K562 (cell line): Measurements from ENCODE around the gene CHRNE. TPM values are rescaled to one million over a fixed set of nuclear protein-coding genes. Genes with fewer than 3 reads are reported as not detected.
A peak's percentile ranks its signal among the peaks of the same experiment; 100 is the strongest.

Experiments
- ATAC-seq: fragments of 200-7000 bp; cut with Tn5 transposase; 3 replicates; pipeline ENCODE4 v1.9.1; 2020; ENCODE audit warnings: moderate library complexity
- BruUV-seq: library from RNA; stranded (reverse); fragments of 400-500 nt; replicated peaks from 2 replicates; lab custom pipeline; 2021; lab: Mats Ljungman, UMichigan
- CTCF ChIA-PET: fragments of 300-600 bp; formaldehyde crosslinking; extraction: SDS; loops from one replicate; lab custom pipeline; 2021; ENCODE audit warnings: low intra/inter-chr PET ratio; lab: Yijun Ruan, JAX
- POLR2A ChIA-PET: fragments of 300-600, 350-650 bp; sonication (Branson Sonifier 250); formaldehyde crosslinking; extraction: SDS; loops from one replicate; lab custom pipeline; 2021; ENCODE audit warnings: antibody characterized with exemption, inconsistent platforms; lab: Yijun Ruan, JAX
- DNase-seq, 4 experiments: peaks; one replicate each; pipeline versions ENCODE4 v3.0.0 to v3.0.0-alpha.2; 2011 to 2018; ENCODE audit warnings: low spot score in 3 of 4, mixed read lengths in 3 of 4; ENCODE audit errors: extremely low read depth in 1 of 4
- FAIRE-seq: peaks from 2 replicates; lab custom pipeline; 2011; peaks lifted over from hg19 to GRCh38; lab: Jason Lieb, UNC
- H2AFZ ChIP-seq: 2 replicates; pipeline ENCODE4 v1.6.0; 2011; ENCODE audit warnings: low read depth, low read length, control low read depth, inconsistent platforms
- H3K27ac ChIP-seq: fragments of 200-600 bp; 3 replicates; pipeline ENCODE4 v1.8.0; 2011; ENCODE audit warnings: low read depth, mild to moderate bottlenecking, control low read depth, inconsistent platforms, low read length, moderate library complexity, mixed read lengths; ENCODE audit errors: extremely low read depth
- H3K27me3 ChIP-seq, 2 experiments: fragments of 300-600 bp in 1 of 2; 2 replicates in 1 of 2; 3 replicates in 1 of 2; pipeline versions ENCODE4 v1.6.0 to v1.8.0; 2011; ENCODE audit warnings: inconsistent platforms in 2 of 2, low read length in 2 of 2, mild to moderate bottlenecking in 1 of 2, mixed read lengths in 1 of 2, moderate library complexity in 1 of 2; ENCODE audit not compliant: control insufficient read depth in 2 of 2, insufficient read depth in 2 of 2
- H3K36me3 ChIP-seq: fragments of 300-600 bp; 3 replicates; pipeline ENCODE4 v1.8.0; 2011; ENCODE audit warnings: mild to moderate bottlenecking, low read length, inconsistent platforms; ENCODE audit not compliant: control insufficient read depth, insufficient read depth
- H3K4me1 ChIP-seq, 2 experiments: fragments of 200-600 bp in 1 of 2; replicated peaks in 1 of 2; 2 replicates in 1 of 2; 3 replicates in 1 of 2; pipeline versions ENCODE4 v1.5.1 to v1.8.0; 2011; ENCODE audit warnings: inconsistent platforms in 2 of 2, low read length in 2 of 2, mild to moderate bottlenecking in 1 of 2, mixed read lengths in 1 of 2, moderate library complexity in 1 of 2; ENCODE audit not compliant: control insufficient read depth in 2 of 2, insufficient read depth in 2 of 2
- H3K4me2 ChIP-seq: 2 replicates; pipeline ENCODE4 v1.6.1; 2011; ENCODE audit warnings: low read length, control low read depth, inconsistent platforms, mixed read lengths; ENCODE audit not compliant: insufficient read depth
- H3K4me3 ChIP-seq: fragments of 200-600 bp; sonication (generic), shearing (Covaris generic); 2 replicates; pipeline ENCODE4 v1.5.1; 2016; ENCODE audit warnings: control low read depth, inconsistent platforms
- H3K79me2 ChIP-seq: fragments of 200-600 bp; 3 replicates; pipeline ENCODE4 v1.8.0; 2011; ENCODE audit warnings: low read length, inconsistent platforms; ENCODE audit not compliant: control insufficient read depth, insufficient read depth
- H3K9ac ChIP-seq, 2 experiments: 2 replicates each; pipeline versions ENCODE4 v1.6.0 to v1.6.1; 2011; ENCODE audit warnings: low read depth in 2 of 2, low read length in 2 of 2, control low read depth in 1 of 2, inconsistent platforms in 1 of 2, mild to moderate bottlenecking in 1 of 2, mixed read lengths in 1 of 2; ENCODE audit not compliant: insufficient read depth in 1 of 2
- H3K9me1 ChIP-seq: one replicate; pipeline ENCODE4 v1.6.0; 2011; ENCODE audit warnings: inconsistent platforms, mild to moderate bottlenecking, low read length, moderate library complexity; ENCODE audit not compliant: control insufficient read depth, insufficient read depth
- H3K9me3 ChIP-seq: replicated peaks from 2 replicates; pipeline ENCODE4 v1.5.1; 2011; ENCODE audit warnings: low read depth, low read length, inconsistent platforms; ENCODE audit not compliant: control insufficient read depth, insufficient read depth
- H4K20me1 ChIP-seq: replicated peaks from 2 replicates; pipeline ENCODE4 v1.6.1; 2011; ENCODE audit warnings: low read length, inconsistent platforms, mixed read lengths; ENCODE audit not compliant: control insufficient read depth, insufficient read depth
- CCNT2 ChIP-seq: IDR thresholded peaks from 2 replicates; pipeline ENCODE4 v1.6.1; 2011; ENCODE audit warnings: borderline replicate concordance, low read depth, mild to moderate bottlenecking, moderate library complexity, mixed read lengths, low read length; ENCODE audit not compliant: insufficient read length; ENCODE audit errors: extremely low read depth
- SIN3A ChIP-seq, 2 experiments: fragments of 150-350 bp in 1 of 2; IDR thresholded peaks; 2 replicates each; pipeline ENCODE4 v1.6.1; 2011 to 2016; ENCODE audit warnings: borderline replicate concordance in 2 of 2, low read depth in 2 of 2, low read length in 2 of 2, mild to moderate bottlenecking in 2 of 2, moderate library complexity in 2 of 2; ENCODE audit not compliant: control insufficient read depth in 1 of 2
- WGBS: fragments of 100-300 bp; shearing (Covaris generic); methylation state at CpG from one replicate; pipeline ENCODE4 v1.1.6; 2016; ENCODE audit warnings: low coverage, mixed read lengths; ENCODE audit not compliant: insufficient coverage; ENCODE audit errors: missing lambda C conversion rate; 5-methylcytosine and 5-hydroxymethylcytosine counted together
- in situ Hi-C: fragments of 300-500 bp; cut with MboI; formaldehyde crosslinking; loops from 4 replicates; pipeline ENCODE4 v1.15.0; 2018; ENCODE audit warnings: inconsistent platforms, mixed read lengths
- intact Hi-C: fragments of 100-400 bp; cut with micrococcal nuclease; formaldehyde crosslinking; loops from 2 replicates; pipeline ENCODE4 v1.14.2; 2022
- polyA plus RNA-seq, 8 experiments: library from polyadenylated mRNA; depleted of rRNA in 4 of 8; stranded (reverse) in 5 of 8; unstranded in 3 of 8; fragments of >200 nt; fragmentation: Nextera tagmentation in 2 of 8; fragmentation: Illumina TruSeq in 1 of 8; extraction: Ambion mirVana in 2 of 8; extraction: Trizol in 1 of 8; gene quantifications; 2 replicates each; pipeline versions ENCODE4 v1.2.1 to v1.2.3, GENCODE V29; 2011 to 2014; ENCODE audit warnings: inconsistent platforms in 1 of 8, missing spikeins in 1 of 8
- total RNA-seq, 7 experiments: library from RNA; depleted of rRNA in 6 of 7; stranded (reverse); fragments of >200 nt in 6 of 7; fragmentation: Illumina TruSeq in 2 of 7; extraction: Trizol in 2 of 7; gene quantifications; 2 replicates each; pipeline versions ENCODE4 v1.2.1 to v1.2.3, GENCODE V29; 2011 to 2021; ENCODE audit warnings: low replicate concordance in 1 of 7
- TF ChIP-seq, protein P1 (sequence below): sonication (generic); formaldehyde crosslinking; IDR thresholded peaks from 2 replicates; pipeline ENCODE4 v1.8.0; 2022; ENCODE audit warnings: missing genetic modification reagents, mild to moderate bottlenecking, moderate library complexity, borderline replicate concordance

The CHRNE gene
- total and polyA plus RNA-seq, 9 of the 15 experiments (the other 6 are each of a cell fraction or from before 2014, with no cell fraction given), result not detected

DNA sequence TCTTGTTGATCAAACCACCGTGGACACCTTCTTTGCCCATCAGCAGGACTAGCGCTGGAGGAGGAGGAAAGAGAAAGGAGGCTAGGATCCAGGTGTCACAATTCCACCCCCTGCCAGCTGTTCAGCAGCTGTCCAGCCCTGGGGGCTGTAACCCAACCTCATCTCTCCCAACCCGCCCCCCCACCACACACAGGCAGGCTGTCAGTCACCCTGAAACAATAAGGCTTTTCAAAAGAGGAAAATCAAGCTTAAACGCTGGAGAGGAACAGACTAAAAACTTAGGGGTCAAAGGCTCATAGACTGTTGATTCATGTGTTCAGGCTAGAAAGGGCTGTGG lies 43.0 kb upstream of the CHRNE start:
- Histone ChIP-seq H3K27me3 (no peaks in the 10 kb centered on the region), H3K27ac (peak overlapping the region; percentile 98), H3K4me2 (peak overlapping the region; percentile 93), H3K4me3 (peak overlapping the region; percentile 97), H3K9me3 (no peaks in the 10 kb centered on the region), H2AFZ (no peak overlapping the region), H3K9ac (peak overlapping the region; percentile 50 to 97; a peak in 3 of 4 replicates), H4K20me1 (peaks cover 22% of the 10 kb centered on the region)
- DNase-seq, result no peak
- no TSS peak for BruUV-seq
- no peak for ATAC-seq
- ChIA-PET CTCF (no interaction called here), POLR2A (interaction anchor here (0.6 to 3.2 kb wide), 4 partner anchors 17 to 813 kb away, joined by 3 to 21 read pairs (median 3); partner anchors contain the start of gene SPAG7)
- intact Hi-C loops, result loop anchor here (1.0 kb wide), 1 partner anchor 21 kb away; the partner anchor contains the start of gene SPAG7
- 10% methylated on average over 3 of the region's 4 CpGs for WGBS
- TF ChIP-seq, protein P1, sequence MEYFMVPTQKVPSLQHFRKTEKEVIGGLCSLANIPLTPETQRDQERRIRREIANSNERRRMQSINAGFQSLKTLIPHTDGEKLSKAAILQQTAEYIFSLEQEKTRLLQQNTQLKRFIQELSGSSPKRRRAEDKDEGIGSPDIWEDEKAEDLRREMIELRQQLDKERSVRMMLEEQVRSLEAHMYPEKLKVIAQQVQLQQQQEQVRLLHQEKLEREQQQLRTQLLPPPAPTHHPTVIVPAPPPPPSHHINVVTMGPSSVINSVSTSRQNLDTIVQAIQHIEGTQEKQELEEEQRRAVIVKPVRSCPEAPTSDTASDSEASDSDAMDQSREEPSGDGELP (CRISPR knock-in tag), result 0 out of 2 replicates have a peak, but pooled peaks have one; percentile 29
- TF ChIP-seq SIN3A (IDR thresholded peaks at IDR 0.05; ENCODE audit: borderline replicate concordance in 2 of 2, control insufficient read depth in 1 of 2, low read depth in 2 of 2, low read length in 2 of 2), result peak in 1 of 2 experiments; percentile 37; a peak in 1 of 4 replicates
- no peak for TF ChIP-seq CCNT2
- TF ChIP-seq, all 486 proteins: peak for 2
- Histone ChIP-seq H3K9me1 (no peaks in the 10 kb centered on the region), H3K36me3 (peaks cover 65% of the 10 kb centered on the region), H3K79me2 (peaks cover 83% of the 10 kb centered on the region), H3K4me1 (peaks cover 24 to 37% of the 10 kb centered on the region in 2 experiments)
- in situ Hi-C loops, result no loop called here
- no peak for FAIRE-seq
